Skeletal muscle cell (primary cell): ENCODE results near the gene HMGCLL1.

Source experiments
- DNase-seq: peaks from one replicate; pipeline ENCODE4 v3.0.0-alpha.2; 2010; ENCODE audit warnings: low read depth
- H3K4me3 ChIP-seq: 2 replicates; pipeline ENCODE4 v1.5.1; 2011; ENCODE audit warnings: low read depth, mild to moderate bottlenecking, control low read depth, low read length, moderate library complexity

HMGCLL1 gene

DNA sequence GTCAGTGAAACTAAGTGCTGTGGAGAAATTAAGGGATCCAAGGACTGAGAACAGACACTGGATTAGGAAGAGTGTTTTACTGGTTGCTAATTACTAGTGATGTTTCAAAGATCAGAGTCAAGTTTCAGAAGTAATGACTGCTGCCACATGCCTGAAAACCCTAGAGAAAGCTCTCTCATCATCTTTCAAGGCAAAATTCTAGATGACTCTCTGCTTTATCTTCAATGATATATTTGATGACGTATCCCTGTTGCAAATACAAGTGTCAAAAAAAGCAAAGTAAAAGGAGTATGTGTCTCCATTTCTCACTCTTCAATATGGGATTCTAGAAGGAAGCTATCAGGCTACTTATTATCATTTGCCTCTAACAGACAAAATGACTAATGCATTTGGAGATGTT lies 38.0 kb downstream of the HMGCLL1 start:
- H3K4me3 ChIP-seq, result no peak overlapping the region
- no peak for DNase-seq

DNA sequence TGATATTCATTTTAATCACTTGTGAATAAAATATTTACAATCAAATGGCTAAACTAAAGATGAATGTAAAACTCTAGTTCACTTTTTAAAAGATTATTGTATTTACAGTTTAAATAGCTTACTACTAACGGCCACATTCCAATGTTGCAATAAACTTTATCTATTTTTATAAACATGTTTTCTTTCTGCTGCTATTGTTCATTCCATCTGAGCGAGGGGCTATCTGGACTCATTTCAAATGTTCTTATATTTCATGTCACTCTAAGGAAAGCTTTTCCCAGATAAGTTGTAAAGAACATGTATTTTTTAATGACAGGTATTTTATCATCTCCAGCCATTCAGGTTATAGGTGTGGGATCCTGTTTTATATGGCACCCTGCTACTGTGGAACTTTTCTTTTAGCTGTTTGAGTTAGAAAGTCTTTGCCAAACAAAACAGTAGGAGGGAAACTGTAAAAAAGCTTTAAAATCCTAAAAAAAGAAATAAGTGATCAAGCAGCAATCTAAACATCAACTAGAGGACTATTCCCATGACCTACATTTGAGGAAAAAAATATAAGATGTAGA lies 42.5 kb downstream of the HMGCLL1 start:
- H3K4me3 ChIP-seq, result no peak overlapping the region
- DNase-seq, result no peak

DNA sequence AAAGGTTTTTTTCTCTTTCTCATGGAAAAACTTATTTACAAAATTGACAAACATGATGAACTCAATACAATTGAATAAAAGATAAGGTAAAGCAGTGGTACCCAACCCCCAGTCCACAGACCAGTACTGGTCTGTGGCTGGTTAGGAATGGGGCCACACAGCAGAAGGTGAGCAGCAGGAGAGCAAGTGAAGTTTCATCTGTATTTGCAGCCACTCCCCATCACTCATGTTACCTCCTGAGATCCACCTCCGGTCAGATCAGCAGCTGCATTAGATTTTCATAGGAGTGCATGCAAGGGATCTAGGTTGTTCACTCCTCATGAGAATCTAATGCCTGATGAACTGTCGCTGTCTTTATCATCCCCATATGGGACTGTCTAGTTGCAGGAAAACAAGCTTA lies 47.5 kb downstream of the HMGCLL1 start:
- DNase-seq, result no peak
- H3K4me3 ChIP-seq, result no peak overlapping the region

DNA sequence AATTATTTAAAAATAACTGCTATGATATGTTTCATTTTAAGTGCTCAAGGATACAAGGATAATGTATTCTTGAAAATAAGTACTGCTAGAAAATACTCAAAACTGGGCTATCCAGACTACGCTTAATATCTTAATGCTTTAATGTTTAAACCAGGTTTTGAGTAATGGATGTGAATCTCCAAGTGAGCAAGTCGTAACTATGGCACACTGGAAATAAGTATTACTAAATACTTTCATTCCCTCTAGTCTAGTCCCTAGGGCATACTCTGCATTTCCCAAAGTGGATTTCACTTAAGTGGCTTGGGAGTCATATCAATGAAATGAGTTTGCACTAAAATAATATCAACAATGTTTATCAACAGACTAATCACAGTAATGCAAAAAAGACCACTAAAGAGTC lies 48.1 kb downstream of the HMGCLL1 start:
- H3K4me3 ChIP-seq, result no peak overlapping the region
- no peak for DNase-seq

DNA sequence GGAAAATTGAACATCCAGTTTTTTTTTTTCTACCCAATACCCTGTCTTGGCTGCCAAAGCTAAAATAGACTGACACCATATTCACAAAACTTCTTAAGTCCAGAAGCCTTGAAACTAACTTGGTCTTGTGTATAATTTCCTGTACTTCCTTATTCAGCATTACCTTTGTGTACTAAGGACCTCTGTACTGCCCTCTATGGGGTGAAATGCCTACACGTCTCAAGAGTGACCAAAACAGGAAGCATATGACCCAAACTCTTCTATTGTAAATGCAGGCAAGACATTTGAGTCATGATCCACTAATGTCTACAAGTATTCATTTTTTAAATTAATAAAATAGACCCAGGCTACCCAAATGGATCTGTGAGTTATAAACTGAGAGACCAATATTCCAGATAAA lies 50.4 kb downstream of the HMGCLL1 start:
- no peak overlapping the region for H3K4me3 ChIP-seq
- DNase-seq, result peak; percentile 7

DNA sequence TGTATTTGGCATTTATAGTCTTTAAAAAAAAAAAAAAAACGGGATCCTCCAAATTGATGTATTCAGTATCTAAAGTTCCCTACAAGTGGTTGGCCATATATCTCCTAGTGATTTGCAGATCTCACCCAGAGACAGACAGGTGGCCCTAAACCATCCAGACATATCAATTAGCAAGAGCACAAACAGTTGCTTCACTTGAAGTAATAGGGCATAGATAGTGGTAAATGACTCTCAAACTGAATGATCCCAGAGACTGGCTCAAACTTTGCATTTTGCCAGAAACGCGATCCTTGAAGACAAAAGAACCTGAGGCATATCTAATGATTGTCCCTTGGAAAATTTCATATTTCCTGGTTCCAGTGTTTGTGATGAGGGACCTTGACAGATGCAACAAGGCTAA lies 54.6 kb downstream of the HMGCLL1 start:
- DNase-seq, result no peak

DNA sequence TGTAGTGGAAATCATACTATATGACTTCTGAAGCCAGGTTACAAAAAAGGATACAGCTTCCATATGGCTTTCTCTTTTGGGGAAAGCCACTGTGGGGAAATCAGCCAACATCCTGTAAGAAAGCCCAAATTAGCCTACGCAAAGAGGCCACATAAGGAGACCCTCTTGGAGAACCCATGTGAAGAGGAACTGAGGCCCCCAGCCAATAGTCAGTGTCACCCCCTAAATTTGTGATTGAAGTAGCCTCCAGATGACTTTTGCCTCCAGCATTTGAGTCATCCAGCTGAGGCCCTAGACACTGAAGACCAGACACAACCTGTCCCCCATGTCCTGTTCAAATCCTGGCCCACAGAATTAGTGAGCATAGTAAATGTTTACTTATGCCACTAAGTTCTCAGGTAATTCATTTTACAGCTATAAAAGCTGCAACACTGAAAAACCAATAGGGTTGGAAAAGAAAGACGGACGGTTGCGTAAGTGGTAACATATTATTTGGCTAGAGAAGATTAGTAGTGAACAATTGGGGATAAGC lies 60.4 kb downstream of the HMGCLL1 start:
- no peak overlapping the region for H3K4me3 ChIP-seq
- DNase-seq, result no peak

More for the DNA sequence above, 54.6 kb downstream of the HMGCLL1 start:
- H3K4me3 ChIP-seq, result no peak overlapping the region

DNA sequence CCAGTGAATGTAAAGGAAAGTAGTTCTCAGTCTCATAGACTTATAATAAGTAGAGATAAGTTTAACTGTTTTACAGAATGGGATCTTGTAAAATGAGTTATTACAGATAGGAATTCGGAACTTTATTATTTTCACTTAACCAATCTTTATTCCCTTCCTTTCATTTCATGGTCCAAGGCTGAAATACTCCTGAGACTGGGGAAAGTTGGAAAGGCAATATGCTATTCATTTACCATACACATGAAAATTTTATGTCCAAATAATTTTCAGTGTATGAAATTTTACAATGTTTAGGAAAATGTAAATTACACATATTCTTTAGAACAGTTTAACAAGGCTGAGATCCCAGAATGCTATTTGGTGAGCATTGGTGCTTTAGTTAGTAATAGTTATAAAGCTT lies 62.3 kb downstream of the HMGCLL1 start:
- no peak overlapping the region for H3K4me3 ChIP-seq

DNA sequence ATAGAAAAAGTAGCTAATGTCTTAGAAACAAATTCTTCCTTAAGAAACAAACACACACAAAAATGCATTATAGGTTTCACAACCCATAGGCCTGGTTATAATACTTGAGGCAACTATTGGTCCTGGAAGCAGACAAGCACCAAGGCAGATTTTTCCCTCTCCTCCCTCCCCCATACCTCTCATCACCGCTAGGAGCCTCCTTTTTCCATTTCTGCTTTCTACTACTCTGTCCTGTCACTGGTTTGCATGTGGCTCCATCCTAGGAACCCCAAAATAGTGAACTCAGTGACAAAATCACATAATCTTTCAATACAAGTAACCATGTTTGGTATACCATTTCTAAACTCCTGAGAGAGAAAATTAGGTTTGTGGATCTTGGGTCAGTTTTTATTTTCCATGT lies 66.1 kb downstream of the HMGCLL1 start:
- no peak overlapping the region for H3K4me3 ChIP-seq
- DNase-seq, result no peak

More for the DNA sequence above, 62.3 kb downstream of the HMGCLL1 start:
- no peak for DNase-seq

DNA sequence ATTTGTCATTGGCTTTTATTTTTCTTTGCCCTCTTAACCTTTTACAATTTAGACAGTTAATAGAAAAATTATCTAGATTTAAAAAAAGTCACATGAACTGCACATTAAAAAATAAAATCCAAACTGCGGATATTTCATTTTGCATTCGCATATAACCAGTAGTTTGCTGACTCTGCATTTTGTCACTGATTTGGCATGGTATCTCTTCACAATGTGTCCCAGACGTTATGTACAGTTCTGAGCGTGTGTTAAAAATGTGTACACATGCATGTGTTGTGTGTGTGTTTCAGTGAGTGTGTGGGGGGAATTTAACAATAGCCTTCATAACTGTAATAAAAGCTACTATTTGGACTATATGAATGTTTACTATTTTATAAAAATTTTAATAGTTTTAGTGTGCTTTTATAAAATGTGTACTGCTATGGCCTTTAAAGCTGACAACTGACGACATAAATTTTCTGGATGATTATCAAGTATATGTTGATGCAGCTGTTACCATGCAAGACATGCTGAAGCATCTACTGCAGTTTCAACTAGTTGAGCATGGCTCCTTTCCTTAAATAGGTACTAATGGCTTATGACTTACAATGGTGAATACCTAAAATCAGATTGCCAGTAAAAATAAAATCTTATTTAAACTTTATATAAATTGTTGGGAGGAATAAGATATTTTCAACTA lies 67.7 kb downstream of the HMGCLL1 start:
- no peak overlapping the region for H3K4me3 ChIP-seq
- peak; percentile 6 for DNase-seq

DNA sequence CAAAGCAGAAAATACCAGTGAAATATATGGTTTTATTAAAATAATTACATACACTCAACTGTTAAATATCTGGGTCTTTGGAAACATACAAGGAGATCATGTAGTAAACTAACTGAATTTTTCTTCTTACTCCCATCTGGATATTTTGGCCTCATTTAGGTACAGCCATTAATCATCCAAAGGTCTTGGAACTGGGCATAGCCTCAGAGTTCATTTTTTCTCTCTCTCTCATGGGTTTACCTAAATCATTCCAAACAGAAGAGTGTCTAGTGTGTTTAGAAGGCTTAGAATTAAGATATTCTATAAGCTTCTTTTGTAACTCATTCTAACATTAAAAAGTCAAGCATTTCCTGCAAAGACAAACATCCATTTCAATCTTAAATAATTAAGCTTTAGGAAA lies 79.4 kb downstream of the HMGCLL1 start:
- no peak overlapping the region for H3K4me3 ChIP-seq
- no peak for DNase-seq

DNA sequence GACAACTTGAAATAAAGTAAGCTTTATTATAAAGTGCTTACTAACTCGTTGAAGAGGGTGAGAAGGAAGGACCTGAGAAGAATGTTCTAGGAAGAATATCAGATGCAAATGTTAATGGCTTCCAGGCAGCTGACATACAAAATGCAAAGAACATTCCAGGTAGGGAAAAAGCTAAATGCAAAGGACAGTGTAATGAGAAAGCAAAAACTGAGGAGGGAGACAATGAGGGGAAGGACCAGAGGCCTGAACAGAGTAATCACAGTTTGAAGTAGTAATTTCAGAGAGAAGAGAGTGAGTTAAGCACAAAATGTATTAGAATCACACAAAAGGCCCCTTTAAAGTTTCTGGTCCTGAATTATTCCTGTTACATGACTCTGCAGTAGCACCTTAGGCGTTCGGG lies 81.3 kb downstream of the HMGCLL1 start:
- H3K4me3 ChIP-seq, result no peak overlapping the region
- DNase-seq, result no peak

DNA sequence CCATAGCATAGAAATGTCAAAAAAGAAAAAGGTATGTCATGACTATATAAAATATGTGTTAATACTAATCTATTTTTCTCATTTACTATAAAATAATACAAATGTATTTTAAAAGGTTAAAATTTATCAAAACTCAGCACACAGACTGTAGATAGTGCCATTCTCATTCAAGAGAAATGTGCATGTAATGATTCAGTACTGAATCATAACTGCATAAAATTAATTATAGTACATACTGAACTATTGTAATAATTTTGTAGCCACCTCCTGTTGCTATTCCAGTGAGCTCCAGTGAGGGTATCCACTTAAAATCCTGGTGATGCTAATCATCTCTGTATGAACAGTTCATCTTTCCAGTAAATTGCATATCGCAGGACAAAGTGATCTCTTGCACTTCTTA lies 82.8 kb downstream of the HMGCLL1 start:
- DNase-seq, result no peak
- H3K4me3 ChIP-seq, result no peak overlapping the region

DNA sequence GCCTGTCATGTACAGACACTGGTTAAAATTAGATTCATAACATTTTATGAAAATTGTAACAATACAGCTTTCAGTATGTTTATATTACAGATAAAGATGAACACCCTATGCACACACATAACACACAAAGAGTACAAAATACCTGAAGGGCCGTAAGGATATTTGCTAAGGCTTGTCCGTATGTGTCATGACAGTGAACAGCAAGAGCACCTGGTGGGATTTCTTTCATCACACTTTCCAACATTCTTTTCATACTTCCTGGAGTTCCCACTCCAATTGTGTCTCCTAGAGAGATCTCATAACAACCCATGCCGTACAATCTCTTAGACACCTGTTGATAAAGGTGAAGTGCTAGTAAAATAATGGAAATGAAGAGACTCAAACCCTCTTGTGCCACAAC lies 83.7 kb downstream of the HMGCLL1 start:
- no peak overlapping the region for H3K4me3 ChIP-seq
- DNase-seq, result no peak

DNA sequence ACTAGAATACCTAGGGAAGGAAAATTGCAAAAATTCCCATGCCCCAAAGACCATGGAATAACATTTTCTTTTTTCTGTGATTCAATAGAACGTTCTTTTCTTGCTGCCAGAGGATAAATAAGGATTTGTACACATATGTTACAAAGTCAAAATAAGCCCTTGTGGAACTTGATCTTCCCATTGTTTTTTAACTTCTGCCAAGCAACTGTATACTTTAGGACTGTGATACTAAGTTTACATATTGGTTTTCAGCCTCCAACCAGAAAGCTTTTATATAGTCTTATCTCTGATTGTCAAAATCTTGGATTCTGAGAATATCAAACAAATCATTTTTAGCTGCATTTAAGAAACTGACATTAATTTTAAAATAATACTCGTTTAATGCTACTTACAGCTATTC lies 84.6 kb downstream of the HMGCLL1 start:
- DNase-seq, result no peak
- H3K4me3 ChIP-seq, result no peak overlapping the region

DNA sequence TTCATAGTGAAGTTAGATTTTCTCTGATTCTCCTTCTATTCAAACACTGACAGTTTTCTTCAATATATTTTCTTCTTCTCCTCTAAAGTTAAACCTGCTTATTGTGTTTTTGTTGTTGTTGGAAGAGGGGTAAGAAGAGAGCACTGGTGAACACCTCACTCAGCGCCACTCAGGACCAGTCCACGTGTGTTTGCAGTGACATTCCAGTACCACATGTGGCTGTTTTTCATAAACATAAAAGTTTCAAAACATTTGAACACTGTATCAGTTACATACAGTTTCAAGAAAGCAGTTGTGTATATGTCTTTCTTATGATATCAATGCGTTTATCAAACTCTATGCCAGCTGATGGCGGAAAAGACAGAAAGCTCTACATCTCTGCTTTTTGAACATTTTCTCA lies 86.7 kb downstream of the HMGCLL1 start:
- no peak for DNase-seq
- no peak overlapping the region for H3K4me3 ChIP-seq

DNA sequence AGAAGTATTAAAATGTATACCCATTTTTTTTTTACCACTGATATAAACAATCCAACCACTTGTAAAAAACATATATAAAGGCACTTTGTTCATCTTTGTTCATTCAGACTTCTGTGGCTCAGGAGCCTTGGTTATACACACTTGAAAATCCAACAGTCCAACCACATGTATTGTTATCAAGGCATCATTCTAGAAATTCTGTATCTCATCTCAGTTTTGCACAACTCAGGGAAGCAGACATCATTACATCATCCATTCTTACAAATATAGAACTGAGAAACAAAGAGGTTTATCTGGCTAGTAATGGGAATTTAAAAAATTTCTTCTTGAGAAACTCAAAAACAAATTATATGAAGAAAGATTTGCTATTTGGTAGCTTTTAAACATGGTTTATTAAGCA lies 88.1 kb downstream of the HMGCLL1 start:
- DNase-seq, result no peak
- no peak overlapping the region for H3K4me3 ChIP-seq

DNA sequence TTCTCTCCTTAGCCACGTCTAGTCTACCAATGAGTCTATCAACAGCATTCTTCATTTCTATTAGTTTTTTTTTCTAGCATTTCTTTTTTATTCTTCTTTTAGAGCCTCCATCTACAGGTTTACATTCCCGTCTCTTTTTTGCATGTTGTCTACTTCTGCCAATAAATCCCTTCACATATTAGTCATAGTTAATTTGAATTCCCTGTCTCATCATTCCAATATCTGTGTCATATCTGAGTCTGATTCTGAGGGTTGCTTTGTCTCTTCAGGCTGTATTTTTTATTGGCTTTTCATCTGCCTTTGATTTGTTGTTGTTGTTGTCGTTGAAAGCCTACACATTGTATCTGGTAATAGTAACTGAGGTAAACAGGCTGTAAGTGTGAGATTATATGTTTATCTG lies 104.6 kb downstream of the HMGCLL1 start:
- no peak for DNase-seq
- H3K4me3 ChIP-seq, result no peak overlapping the region

DNA sequence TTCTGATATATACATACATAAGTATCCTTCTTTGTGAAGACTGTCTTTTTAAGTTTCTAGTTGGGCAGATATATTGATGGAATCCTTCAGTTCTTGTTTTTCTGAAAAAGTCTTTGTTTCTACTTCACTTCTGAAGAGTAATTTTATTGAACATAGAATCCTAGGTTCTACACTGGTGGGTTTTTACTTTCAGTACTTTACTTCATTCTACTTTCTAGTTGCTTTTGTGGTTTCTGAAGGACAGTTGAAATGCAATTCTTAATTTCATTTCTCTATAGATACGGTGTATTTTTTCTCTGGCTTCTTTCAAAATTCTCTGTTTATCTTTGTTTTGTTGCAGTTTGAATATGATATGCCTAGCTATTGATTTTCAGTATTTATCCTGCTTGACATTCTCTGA lies 105.3 kb downstream of the HMGCLL1 start:
- DNase-seq, result no peak
- H3K4me3 ChIP-seq, result no peak overlapping the region

DNA sequence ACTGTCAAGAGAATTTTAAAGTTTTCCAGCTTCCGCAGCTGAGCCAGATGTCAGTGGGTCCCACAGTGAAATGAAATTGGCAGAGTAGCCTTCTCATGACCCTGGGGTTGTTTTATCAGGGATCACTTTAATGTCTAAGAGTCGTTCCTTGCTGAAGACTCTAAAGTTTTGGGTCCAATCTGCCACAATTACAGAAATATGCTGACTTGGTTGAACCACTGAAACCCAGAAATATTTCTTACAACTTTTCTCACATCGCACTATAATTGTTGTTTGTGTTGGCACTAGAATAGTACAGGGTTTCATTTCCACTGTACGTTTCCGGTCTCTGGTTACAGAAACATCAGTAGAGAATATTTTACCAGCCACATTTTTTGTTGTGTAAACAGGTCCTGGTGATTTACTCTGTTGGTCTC lies 109.0 kb downstream of the HMGCLL1 start:
- no peak overlapping the region for H3K4me3 ChIP-seq
- no peak for DNase-seq

DNA sequence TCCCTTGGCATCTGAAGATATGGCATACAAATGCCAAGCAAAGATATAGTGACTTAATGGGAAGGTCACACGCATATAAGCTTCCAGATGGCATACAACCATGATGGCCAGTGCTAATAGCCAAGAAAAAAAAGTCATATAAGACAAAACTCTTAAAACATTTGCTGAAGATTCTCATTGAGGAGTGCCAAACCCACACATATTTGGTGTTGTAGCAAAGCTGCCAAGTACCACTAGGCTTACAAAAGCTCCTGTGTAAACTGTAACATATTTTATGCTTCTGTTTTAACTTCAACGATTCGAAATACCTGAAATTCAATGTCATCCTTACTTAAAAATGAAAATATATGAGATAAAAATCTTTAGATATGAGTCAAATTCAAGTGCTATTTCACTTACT lies 123.0 kb downstream of the HMGCLL1 start:
- DNase-seq, result no peak
- no peak overlapping the region for H3K4me3 ChIP-seq
